NCI-H524 treated with DMSO at 0.1 percent for 48 hours (cell line): ENCODE results near the gene KCNE1.
"Not testable (repeated sequence)": the region's sequence is repeated elsewhere in the genome, so short reads cannot be mapped to it uniquely, and the experiment has no call there.

ENCODE experiments used
- DNase-seq: peaks from one replicate; lab custom pipeline; 2025; lab: John Stamatoyannopoulos, UW

Gene KCNE1

GRCh38 chr21:34417448-34418077, 94.4 kb downstream of the KCNE1 start:
- DNase-seq = not testable (repeated sequence)

GRCh38 chr21:34407294-34407693, 104.7 kb downstream of the KCNE1 start:
- DNase-seq = not testable (repeated sequence)

GRCh38 chr21:34406676-34407075, 105.3 kb downstream of the KCNE1 start:
- DNase-seq = not testable (repeated sequence)

- DNase-seq = not testable (repeated sequence)
Observed at GRCh38 chr21:34406102-34406501, 105.9 kb downstream of the KCNE1 start.

- not testable (repeated sequence) for DNase-seq
Observed at GRCh38 chr21:34405686-34406085, 106.3 kb downstream of the KCNE1 start.

- not testable (repeated sequence) for DNase-seq
Observed at GRCh38 chr21:34404742-34405141, 107.3 kb downstream of the KCNE1 start.

GRCh38 chr21:34400522-34400921, 111.5 kb downstream of the KCNE1 start:
- not testable (repeated sequence) for DNase-seq
